NCI-H2107 treated with DMSO at 0.1 percent for 48 hours (cell line): ENCODE data around the gene BMP6.

Source experiments
- DNase-seq: peaks from one replicate; lab custom pipeline; 2025; ENCODE audit not compliant: unreplicated experiment; lab: John Stamatoyannopoulos, UW

The BMP6 gene

DNA sequence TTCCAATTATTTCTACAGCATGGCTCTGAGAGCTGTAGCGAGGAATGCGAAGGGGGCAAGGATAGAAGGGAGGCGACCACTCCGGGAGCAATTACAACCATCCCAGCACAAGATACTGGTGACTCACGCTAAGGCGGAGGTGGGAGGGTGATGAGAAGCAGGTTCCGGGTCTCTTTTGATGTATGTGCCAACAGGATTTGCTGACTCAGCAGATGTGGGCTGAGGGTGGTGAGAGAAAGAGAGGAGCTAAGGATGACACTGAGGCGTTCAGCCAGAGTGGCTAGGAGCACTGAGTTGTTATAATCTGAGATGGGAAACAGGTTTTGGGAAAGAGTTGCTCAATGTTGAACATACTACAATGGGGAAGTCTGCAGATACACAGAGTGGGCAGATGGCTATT, 194.0 kb downstream of the BMP6 start:
- DNase-seq, result no peak

DNA sequence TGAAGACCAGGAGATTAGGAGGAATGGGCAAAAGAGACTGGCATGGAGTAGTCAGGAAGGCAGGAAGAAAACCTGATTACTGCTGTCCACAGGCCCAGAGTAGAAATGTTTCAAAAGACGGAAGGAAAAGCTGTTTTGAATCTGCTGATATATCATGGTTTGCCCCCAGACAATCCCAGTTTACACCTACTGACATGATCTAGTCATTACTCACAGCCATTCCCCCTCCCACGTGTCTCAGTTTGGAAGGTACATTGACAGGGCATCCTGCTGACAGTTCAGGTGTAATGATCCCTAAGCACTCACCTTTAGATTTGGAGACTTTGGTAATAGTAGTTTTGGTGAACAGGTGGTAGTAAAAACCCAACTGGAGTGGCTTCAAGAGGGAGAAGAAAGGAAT, 194.5 kb downstream of the BMP6 start:
- DNase-seq, result no peak

DNA sequence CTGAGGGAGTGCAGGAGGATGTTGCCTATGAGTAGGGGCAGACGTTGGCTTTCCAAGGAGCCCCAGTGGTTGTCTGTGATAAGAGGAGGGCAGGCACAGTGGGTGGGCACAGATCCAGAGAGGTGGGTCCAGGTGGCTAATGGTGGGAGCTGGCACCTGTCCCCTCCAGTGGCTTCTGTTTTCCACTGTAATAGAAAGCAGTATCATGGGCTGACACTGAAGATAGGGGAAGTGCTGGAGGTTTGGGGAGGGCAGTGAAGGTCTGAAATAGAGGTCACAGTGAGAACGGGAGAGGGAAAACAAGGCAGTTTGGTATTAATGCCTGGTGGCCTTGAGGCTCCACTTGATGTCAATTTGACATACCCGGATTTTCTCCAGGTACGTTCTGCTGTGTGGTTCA, 195.1 kb downstream of the BMP6 start:
- no peak for DNase-seq

DNA sequence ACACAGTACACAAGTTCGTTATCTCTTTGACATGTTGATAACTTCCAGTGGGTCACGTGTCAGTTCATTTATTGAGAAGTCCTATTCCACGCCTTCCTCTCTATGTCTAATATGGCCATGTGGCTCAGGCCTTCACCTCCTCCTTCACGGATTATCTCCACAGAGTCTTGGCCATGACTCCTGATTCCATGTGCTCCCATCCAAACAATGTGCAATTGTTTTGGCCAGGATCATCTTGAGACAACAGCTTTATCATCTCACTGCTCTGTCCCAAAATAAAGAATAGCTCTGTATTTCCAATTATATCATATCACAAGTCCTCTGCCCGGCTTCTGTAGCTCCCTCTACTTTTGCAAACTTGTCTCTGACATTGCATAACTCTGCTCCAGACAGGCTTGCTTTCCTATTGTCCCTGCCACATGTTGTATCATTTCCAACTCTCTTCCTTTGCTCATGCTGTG, 195.8 kb downstream of the BMP6 start:
- no peak for DNase-seq

DNA sequence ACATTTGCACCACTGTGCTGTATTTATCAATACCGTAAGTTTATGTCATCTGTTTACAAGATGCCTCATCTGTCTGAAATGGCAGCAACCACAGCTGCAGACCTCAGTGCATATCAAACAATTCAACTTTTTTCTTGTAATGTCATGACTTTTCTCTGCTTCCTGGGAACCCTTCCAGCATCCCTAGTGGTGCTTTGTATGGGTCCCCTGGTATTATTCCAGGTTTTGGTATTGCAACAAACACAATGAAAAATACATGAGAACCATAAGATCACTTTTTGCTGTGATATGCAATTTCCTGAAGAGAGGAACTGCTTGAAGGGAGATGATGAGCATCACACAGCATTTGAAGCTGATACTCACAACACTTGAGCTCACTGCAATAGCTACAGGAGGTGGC, 196.7 kb downstream of the BMP6 start:
- DNase-seq, result no peak

DNA sequence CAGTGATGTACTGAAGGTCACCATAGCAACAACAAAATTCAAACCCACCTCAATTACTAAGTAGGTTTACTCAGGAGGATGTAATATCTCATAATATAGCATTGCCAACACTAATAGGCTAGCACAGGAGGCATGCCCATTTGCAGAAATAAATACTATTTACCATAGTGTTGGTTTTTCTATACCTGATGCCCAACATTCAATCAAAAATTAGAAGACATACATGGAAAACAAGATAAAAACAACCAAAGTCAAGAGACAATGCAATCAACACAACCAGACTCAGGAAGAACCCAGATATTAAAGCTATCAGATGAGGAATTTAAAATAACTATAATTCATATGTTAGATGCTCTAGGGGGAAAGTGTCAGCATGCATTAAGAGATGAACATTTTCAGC, 199.0 kb downstream of the BMP6 start:
- no peak for DNase-seq
